KBM-7 (cell line): ENCODE results near the gene TTC9B.

Experiments used
- DNase-seq: peaks from one replicate; pipeline ENCODE4 v3.0.0-alpha.2; 2015
- in situ Hi-C: fragments of 300-500 bp; cut with MboI; formaldehyde crosslinking; loops from 2 replicates; pipeline ENCODE4 v1.14.3; 2020; ENCODE audit warnings: low sequenced_read_pairs, low pct_unique_long_range_greater_than_20kb, mixed read lengths

The TTC9B gene

GRCh38 chr19:40235238-40236025 is 17.2 kb upstream of the TTC9B start:
- DNase-seq = no peak
- in situ Hi-C loops = no loop called here

GRCh38 chr19:40234429-40235237 is 16.4 kb upstream of the TTC9B start:
- in situ Hi-C loops = no loop called here
- DNase-seq = no peak

- no peak for DNase-seq
- in situ Hi-C loops = no loop called here
Observed at GRCh38 chr19:40233811-40234389, 15.7 kb upstream of the TTC9B start.

- in situ Hi-C loops = no loop called here
Observed at GRCh38 chr19:40232949-40233810, 15.0 kb upstream of the TTC9B start.

GRCh38 chr19:40232479-40232878 is 14.3 kb upstream of the TTC9B start:
- no peak for DNase-seq

More at GRCh38 chr19:40232949-40233810, 15.0 kb upstream of the TTC9B start:
- DNase-seq = no peak

GRCh38 chr19:40231544-40232424 is 13.6 kb upstream of the TTC9B start:
- in situ Hi-C loops = no loop called here
- DNase-seq = no peak

More at GRCh38 chr19:40232479-40232878, 14.3 kb upstream of the TTC9B start:
- in situ Hi-C loops = no loop called here

- no peak for DNase-seq
- in situ Hi-C loops = no loop called here
Observed at GRCh38 chr19:40231057-40231456, 12.9 kb upstream of the TTC9B start.

- in situ Hi-C loops = no loop called here
- DNase-seq = no peak
Observed at GRCh38 chr19:40229926-40230417, 11.8 kb upstream of the TTC9B start.

- peak; percentile 11 for DNase-seq
- in situ Hi-C loops = no loop called here
Observed at GRCh38 chr19:40229484-40229883, 11.3 kb upstream of the TTC9B start.

GRCh38 chr19:40228863-40229262 is 10.7 kb upstream of the TTC9B start:
- in situ Hi-C loops = no loop called here
- DNase-seq = no peak

- no peak for DNase-seq
- in situ Hi-C loops = no loop called here
Observed at GRCh38 chr19:40228346-40228745, 10.2 kb upstream of the TTC9B start.

- in situ Hi-C loops = no loop called here
- no peak for DNase-seq
Observed at GRCh38 chr19:40225440-40226305, 7.5 kb upstream of the TTC9B start.

- DNase-seq = no peak
- in situ Hi-C loops = no loop called here
Observed at GRCh38 chr19:40224342-40225150, 6.4 kb upstream of the TTC9B start.

GRCh38 chr19:40223135-40223822 is 5.1 kb upstream of the TTC9B start:
- peak; percentile 13 for DNase-seq
- in situ Hi-C loops = no loop called here

- in situ Hi-C loops = no loop called here
- peak; percentile 90 for DNase-seq
Observed at GRCh38 chr19:40221858-40222619, 3.9 kb upstream of the TTC9B start.
